Stomach (tissue), 9 donors: Measurements from ENCODE around the gene NPIPA5. TPM values are rescaled to one million over a fixed set of nuclear protein-coding genes. Genes with fewer than 3 reads are reported as not detected.
"Not testable (repeated sequence)": the region's sequence is repeated elsewhere in the genome, so short reads cannot be mapped to it uniquely, and the experiment has no call there.

Experiments
- DNase-seq, 2 donors: peaks; one replicate each; pipeline versions ENCODE4 v3.0.0 to v3.0.0-alpha.2; 2013 to 2019
- H3K27ac ChIP-seq, 5 donors: fragments of 200-600 bp in 4 of 5; sonication (generic) in 4 of 5; one replicate each; pipeline ENCODE4 v1.5.1; 2013 to 2019; ENCODE audit warnings: mild to moderate bottlenecking in 1 of 5, moderate library complexity in 1 of 5
- H3K27me3 ChIP-seq, 3 donors: fragments of 200-600 bp; sonication (generic); one replicate each; pipeline ENCODE4 v1.5.1; 2017 to 2019; ENCODE audit warnings: mixed run types in 1 of 3
- H3K36me3 ChIP-seq, 4 donors: fragments of 200-600 bp; sonication (generic); 1 replicate in 3 of 4; 2 replicates in 1 of 4; pipeline ENCODE4 v1.5.1; 2016 to 2019
- H3K4me1 ChIP-seq, 4 donors: fragments of 200-600 bp; sonication (generic); one replicate each; pipeline ENCODE4 v1.5.1; 2016 to 2019
- H3K4me3 ChIP-seq, 4 donors: fragments of 200-600 bp; sonication (generic) in 3 of 4; one replicate each; pipeline ENCODE4 v1.5.1; 2016 to 2019; ENCODE audit warnings: mild to moderate bottlenecking in 1 of 4
- H3K9me3 ChIP-seq, 4 donors: fragments of 200-600 bp; sonication (generic); one replicate each; pipeline ENCODE4 v1.5.1; 2016 to 2019
- WGBS, 5 donors: extraction: QIAGEN DNeasy Blood & Tissue Kit in 3 of 5; methylation state at CpG; one replicate each; pipeline versions ENCODE4 v1.1.5 to v1.1.7; 2013 to 2018; 5-methylcytosine and 5-hydroxymethylcytosine counted together
- intact Hi-C: fragments of 100-400 bp; cut with DNase I; formaldehyde crosslinking; loops from one replicate; pipeline ENCODE4 v1.15.1; 2023; ENCODE audit warnings: low total_unique reads
- polyA plus RNA-seq, 3 donors: library from polyadenylated mRNA; stranded (reverse); fragments of 200-250 nt; gene quantifications; one replicate each; pipeline ENCODE4 v1.2.3, GENCODE V29; 2013
- total RNA-seq, 5 donors: library from RNA; depleted of rRNA; stranded (reverse); fragments of >200 nt; gene quantifications; one replicate each; pipeline versions ENCODE4 v1.1.0 to v1.2.3, GENCODE V29; 2014 to 2016
- donor health status: healthy with polysubstance abuse.
- donor health status: Bipolar disorder and iron deficiency.
- donor health status: healthy.

Gene NPIPA5
- total and polyA plus RNA-seq, 8 donors = 0.45 to 20.6 (median 13.1) TPM; not detected in 1

DNA sequence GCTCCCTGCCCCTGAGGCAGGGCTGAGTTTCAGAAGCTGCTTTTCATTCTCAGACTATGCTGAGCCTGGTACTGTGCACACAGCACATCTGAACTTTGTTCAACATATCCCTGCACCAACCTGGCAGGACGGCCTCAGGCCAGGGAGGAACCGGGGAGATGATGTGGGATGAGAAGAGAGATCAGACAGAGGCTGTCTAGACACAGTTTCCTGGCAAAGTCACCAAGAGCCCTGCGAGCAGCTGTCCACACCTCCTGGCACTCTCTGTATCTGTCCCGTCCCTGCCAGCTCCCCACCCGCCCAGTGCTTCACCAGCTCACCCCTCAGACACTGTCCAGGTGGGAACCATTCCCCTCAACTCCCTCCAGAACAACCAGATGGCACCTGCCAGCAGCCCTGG, 39.1 kb downstream of the NPIPA5 start:
- WGBS, 5 donors = no CpG with 5 or more reads among the region's 5 CpGs
- H3K27me3 ChIP-seq, H3K27ac ChIP-seq, H3K36me3 ChIP-seq, H3K4me1 ChIP-seq, DNase-seq, H3K9me3 ChIP-seq, intact Hi-C loops, H3K4me3 ChIP-seq: not testable (repeated sequence)

DNA sequence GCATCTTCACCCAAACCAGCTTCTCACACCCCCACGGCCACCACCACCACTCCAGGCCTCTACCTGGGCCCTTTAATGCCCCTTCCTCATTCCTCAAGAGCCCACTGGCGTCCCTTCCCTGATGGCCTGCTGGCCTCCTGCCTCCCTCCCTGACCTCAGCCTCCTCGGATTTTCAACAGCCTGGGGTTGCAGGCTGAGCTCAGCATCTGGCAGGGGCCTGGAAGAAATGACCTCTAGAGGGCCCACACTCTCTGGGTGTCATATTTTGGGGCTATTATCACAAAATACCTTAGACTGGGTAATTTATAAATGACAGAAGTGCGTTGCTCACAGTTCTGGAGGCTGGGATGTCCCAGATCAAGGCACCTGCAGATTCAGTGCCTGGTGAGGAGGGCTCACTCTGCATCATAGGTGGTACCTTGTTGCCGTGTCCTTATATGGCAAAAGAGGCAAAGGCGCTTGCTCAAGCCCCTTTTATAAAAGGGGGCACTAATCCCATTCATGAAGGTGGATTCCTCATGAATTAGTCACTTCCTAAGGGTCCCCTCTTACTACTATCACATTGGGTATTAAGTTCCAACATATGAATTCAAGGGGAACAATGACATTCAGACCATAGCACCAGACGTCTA, 40.0 kb downstream of the NPIPA5 start:
- H3K27me3 ChIP-seq, H3K4me1 ChIP-seq, H3K9me3 ChIP-seq, H3K4me3 ChIP-seq, H3K27ac ChIP-seq, DNase-seq, intact Hi-C loops, H3K36me3 ChIP-seq: not testable (repeated sequence)
- 50 to 80% (median 69%) methylated on average over 1 to 3 of the region's 7 CpGs for WGBS, 5 donors

DNA sequence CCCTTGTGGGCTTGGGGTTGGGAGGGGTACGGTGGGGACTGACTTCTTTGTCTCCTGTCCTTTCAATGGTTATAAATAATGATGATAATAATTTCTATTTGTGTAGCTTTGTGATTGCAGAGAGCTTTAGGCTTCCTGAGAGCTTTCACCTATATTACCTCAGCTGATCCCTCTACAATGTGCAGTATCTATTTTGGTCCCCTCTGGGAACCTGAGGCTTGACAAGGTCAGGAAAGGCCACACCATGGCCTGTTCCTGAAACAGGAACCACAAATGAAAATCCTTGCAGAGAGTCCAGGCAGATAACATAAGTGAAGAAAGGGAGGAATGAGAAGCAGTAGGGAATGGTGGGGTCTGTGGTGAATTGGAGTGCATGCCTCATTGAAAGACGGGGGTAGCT, 42.5 kb downstream of the NPIPA5 start:
- H3K27me3 ChIP-seq, H3K4me1 ChIP-seq, H3K9me3 ChIP-seq, DNase-seq, H3K27ac ChIP-seq, intact Hi-C loops, H3K4me3 ChIP-seq, H3K36me3 ChIP-seq: not testable (repeated sequence)
- WGBS, 5 donors = no CpG with 5 or more reads among the region's 2 CpGs

DNA sequence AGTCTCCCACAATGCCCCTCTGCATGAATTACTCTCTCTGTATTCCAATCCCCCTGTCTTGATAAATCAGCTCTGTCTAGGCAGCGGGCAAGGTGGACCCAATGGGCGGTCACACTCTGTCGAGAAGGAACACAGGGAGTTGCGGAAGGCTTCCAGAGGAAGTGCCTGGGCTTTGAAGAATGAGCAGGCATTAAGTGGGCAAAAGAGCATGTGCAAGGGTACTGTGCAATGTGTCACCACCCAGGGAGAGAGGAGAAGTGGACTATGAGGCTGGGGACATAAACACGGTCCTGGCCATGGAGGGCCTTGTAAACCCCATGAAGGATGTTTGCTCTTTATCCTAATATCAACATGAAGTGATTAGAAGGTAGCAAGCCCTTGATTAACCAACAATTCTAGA, 44.1 kb downstream of the NPIPA5 start:
- H3K9me3 ChIP-seq, H3K4me3 ChIP-seq, H3K27ac ChIP-seq, H3K36me3 ChIP-seq, DNase-seq, intact Hi-C loops, H3K27me3 ChIP-seq, H3K4me1 ChIP-seq: not testable (repeated sequence)
- WGBS, 5 donors = 17 to 87% (median 68%) methylated on average over 1 to 3 of the region's 5 CpGs; no CpG with 5 or more reads in 1 of the 5 donors

DNA sequence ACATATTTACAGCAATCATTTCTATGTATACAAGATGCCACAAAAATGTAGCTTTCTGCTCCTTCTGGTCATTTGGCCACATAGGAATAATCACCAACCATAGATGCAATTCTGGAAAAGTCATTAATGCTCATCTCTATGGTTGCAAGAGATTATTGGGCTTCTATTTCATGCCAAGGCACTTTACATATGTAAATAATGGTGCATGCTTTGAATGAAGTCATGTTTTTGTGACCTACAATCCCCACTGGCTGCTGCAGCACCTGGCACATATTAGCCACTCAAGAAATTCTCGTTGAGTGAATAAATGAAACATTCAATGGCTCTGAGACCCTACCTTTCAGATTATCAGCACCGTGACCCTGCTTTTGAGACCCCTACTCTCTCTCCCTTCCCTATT, 47.1 kb downstream of the NPIPA5 start:
- H3K27ac ChIP-seq, H3K9me3 ChIP-seq, H3K4me3 ChIP-seq, DNase-seq, H3K36me3 ChIP-seq, H3K27me3 ChIP-seq, intact Hi-C loops, H3K4me1 ChIP-seq: not testable (repeated sequence)
- WGBS, 5 donors = no CpG with 5 or more reads among the region's 2 CpGs

DNA sequence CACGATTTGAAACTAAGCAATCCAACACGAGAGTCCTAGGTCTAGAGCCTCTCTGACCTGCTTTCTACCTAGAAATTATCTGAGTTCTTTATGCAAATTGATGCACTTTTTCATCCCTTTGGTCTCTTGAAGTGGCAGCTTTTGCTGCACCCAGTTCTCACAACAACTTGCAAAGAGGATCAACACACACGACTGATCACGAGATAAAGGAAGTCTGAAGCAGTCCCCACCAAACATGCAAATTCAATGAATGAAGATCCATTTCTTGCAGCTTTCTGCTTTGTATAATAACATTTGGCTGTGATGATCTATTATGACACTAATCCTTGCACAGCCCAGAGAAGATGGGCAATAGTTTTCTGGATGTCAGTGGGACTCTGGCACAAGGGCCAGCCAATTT, 53.1 kb downstream of the NPIPA5 start:
- H3K27me3 ChIP-seq, H3K27ac ChIP-seq, H3K4me1 ChIP-seq, intact Hi-C loops, H3K9me3 ChIP-seq, H3K36me3 ChIP-seq, DNase-seq, H3K4me3 ChIP-seq: not testable (repeated sequence)
- WGBS, 5 donors = 68 to 89% (median 77%) methylated on average over 2 of the region's 4 CpGs; no CpG with 5 or more reads in 1 of the 5 donors

DNA sequence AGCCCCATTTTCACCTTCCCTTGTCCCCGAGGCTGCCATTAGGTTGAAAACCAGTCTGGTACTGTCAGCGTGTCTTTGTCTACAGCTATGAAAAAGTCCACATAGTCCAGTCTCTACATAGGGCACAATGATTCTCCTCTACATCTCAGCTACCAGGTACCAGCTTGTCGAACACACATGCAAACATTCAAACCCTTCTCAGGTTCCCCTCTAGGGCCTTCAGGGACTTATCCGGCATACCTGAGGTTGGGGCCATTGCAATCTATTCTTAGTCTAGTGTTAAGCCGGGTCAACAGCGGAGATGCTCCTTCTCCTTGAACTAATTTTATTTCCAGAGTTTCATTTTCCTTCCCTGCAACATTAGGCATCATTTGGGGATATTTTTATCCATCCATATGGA, 54.7 kb downstream of the NPIPA5 start:
- H3K27me3 ChIP-seq = not testable (repeated sequence)
- WGBS, 5 donors = 80 to 100% (median 88%) methylated on average over 1 of the region's 6 CpGs; no CpG with 5 or more reads in 2 of the 5 donors

DNA sequence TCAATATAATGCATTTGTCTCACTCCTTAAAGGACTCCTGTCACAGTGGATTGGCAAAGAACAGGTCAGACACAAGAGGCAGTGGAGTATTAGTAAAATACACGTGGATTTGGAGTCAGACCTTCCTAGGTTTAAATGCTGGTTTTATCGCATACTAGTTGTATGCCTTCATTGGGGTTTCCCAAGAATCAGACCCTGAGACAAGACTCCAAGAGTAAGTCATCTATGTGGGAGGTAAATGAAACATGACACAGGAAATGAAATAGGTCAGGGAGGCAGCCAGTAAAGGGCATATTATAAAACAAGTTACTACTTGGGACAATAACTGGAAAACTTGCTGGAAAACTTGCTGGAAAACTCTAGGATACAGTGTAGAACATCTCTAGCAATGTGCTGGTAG, 56.9 kb downstream of the NPIPA5 start:
- intact Hi-C loops, H3K36me3 ChIP-seq, H3K4me3 ChIP-seq, H3K9me3 ChIP-seq, DNase-seq, H3K27me3 ChIP-seq, H3K4me1 ChIP-seq, H3K27ac ChIP-seq: not testable (repeated sequence)
- WGBS, 5 donors = 73 to 77% (median 75%) methylated on average over 2 of the region's 2 CpGs

More for the DNA sequence above, 54.7 kb downstream of the NPIPA5 start:
- H3K27ac ChIP-seq, H3K4me3 ChIP-seq, H3K9me3 ChIP-seq, DNase-seq, H3K36me3 ChIP-seq, intact Hi-C loops, H3K4me1 ChIP-seq: not testable (repeated sequence)

DNA sequence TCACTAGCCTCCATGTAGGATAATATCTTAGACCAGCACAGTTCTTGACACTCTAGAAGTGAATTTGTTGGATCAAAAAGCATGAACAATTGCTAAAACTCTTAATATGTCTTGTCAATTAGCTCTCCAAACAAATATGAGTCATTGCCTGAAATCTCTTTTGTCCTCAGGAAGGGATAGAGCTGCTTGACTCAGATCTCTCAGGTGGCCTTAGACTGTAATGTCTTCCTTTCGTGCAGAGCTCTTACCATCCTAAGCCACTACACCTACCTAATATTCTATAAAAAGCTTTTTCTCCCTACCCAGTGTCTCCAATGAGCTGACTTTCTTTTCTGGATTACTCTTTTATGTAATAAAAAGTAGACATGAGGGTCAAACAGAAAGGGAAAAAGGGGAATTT, 63.5 kb downstream of the NPIPA5 start:
- not testable (repeated sequence) for DNase-seq
- WGBS, 5 donors = 57 to 89% (median 84%) methylated on average over 1 of the region's 1 CpG

More for the DNA sequence above, 63.5 kb downstream of the NPIPA5 start:
- H3K4me1 ChIP-seq, H3K27me3 ChIP-seq, H3K4me3 ChIP-seq, H3K27ac ChIP-seq, intact Hi-C loops, H3K36me3 ChIP-seq, H3K9me3 ChIP-seq: not testable (repeated sequence)

Other genes with a start within 250 kb of the NPIPA5 start
- gene MPV17L, start 17.5 kb upstream of the NPIPA5 start, total RNA-seq = 1 to 10 TPM in 4 of 5 donors, under 1 TPM in 1; 0.58 to 7.0 (median 4.6) TPM
- gene MPV17L, start 17.5 kb upstream of the NPIPA5 start, polyA plus RNA-seq = 1 to 10 TPM; 1.9 to 3.7 (median 3.1) TPM
- gene BMERB1, start 56.3 kb upstream of the NPIPA5 start, total RNA-seq = 10 to 100 TPM in 4 of 5 donors, 1 to 10 TPM in 1; 4.6 to 99.5 (median 22.6) TPM
- gene BMERB1, start 56.3 kb upstream of the NPIPA5 start, polyA plus RNA-seq = 10 to 100 TPM; 19.0 to 30.9 (median 29.5) TPM